Astrocyte (in vitro differentiated cells and primary cell): ENCODE results near the gene UVSSA.

Experiments used
- CTCF ChIP-seq: IDR thresholded peaks from 2 replicates; pipeline ENCODE4 v1.5.1; 2011; ENCODE audit warnings: low read depth, mild to moderate bottlenecking, inconsistent platforms, low read length, moderate library complexity; ENCODE audit not compliant: insufficient read depth
- EZH2 ChIP-seq: IDR thresholded peaks from 2 replicates; pipeline ENCODE4 v1.6.1; 2012; ENCODE audit warnings: mild to moderate bottlenecking, low read length, inconsistent platforms; ENCODE audit not compliant: insufficient read depth

- TF ChIP-seq EZH2 (no peak), CTCF (no peak)
Measured at GRCh38 chr4:1321946-1322650, 24.9 kb upstream of the UVSSA start.
